GM18873 (cell line): ENCODE results near the gene DEUP1.
"Not testable (repeated sequence)": the region's sequence is repeated elsewhere in the genome, so short reads cannot be mapped to it uniquely, and the experiment has no call there.

Experiments used
- ATAC-seq: cut with Tn5 transposase; IDR thresholded peaks from one replicate; pipeline ENCODE4 v1.9.1; 2021; ENCODE audit warnings: mild to moderate bottlenecking, moderate library complexity, moderate number of reproducible peaks; ENCODE audit not compliant: unreplicated experiment, low FRiP score

The DEUP1 gene

GRCh38 chr11:93348930-93349329 lies 18.4 kb downstream of the DEUP1 start:
- ATAC-seq, result no peak

- ATAC-seq, result no peak
Measured at GRCh38 chr11:93350835-93351234, 20.3 kb downstream of the DEUP1 start.

- no peak for ATAC-seq
Measured at GRCh38 chr11:93359396-93359795, 28.9 kb downstream of the DEUP1 start.

DNA sequence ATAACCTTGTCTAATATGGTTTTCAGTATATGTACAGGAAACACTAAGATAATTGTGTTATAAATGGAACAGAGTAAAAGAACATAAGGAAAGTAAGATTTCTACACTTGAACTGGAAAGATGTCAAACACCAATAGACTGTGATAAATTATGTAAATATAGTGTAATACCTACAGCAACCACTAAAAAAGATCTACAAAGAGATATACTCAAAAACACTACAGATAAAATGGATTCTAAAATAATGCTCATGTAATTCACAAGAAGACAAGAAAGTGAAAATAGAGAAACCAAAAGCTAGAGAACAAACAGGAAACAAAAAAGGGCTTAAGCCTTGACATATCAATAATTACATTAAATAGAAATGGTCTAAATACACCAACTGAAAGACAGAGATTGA lies 30.9 kb downstream of the DEUP1 start:
- ATAC-seq, result no peak

DNA sequence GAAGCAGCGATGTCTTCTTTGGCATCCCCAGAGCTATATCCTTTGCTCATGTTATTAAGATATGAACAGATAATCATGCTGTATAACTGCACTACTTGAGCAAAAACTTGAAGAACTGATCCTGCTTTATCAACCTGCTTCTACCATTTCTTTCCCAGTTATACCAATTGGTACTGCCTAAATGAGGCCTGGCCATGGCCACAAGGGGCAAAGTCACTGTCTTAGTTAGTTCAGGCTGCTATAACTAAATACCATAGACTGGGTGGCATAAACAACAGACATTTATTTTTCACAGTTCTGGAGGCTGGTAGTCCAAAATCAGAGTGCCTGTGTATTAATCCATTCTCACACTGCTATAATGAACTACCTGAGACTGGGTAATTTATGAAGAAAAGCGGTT lies 37.5 kb downstream of the DEUP1 start:
- ATAC-seq, result no peak

DNA sequence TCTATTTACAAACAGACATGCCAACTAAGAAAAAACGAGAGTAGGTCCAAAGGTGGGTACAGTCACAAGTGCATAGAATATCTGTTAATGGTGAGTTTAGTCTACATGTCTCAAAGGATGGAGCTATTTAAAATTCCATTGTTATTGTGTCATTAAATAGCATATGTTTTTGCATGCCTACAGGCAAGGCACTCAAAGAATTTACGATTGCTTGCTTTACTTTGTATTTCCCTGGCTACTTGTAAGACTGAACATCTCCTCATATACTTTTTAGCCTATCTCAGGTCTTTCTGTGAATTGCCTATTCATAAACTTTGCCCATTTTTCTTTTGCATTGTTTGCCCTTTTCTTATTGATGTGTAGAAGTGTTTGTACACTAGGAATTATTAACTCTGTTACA lies 39.7 kb downstream of the DEUP1 start:
- ATAC-seq, result no peak

GRCh38 chr11:93389737-93390136 lies 59.2 kb downstream of the DEUP1 start:
- ATAC-seq, result no peak

- ATAC-seq, result no peak
Measured at GRCh38 chr11:93392867-93393266, 62.3 kb downstream of the DEUP1 start.

- no peak for ATAC-seq
Measured at GRCh38 chr11:93393386-93393785, 62.8 kb downstream of the DEUP1 start.

DNA sequence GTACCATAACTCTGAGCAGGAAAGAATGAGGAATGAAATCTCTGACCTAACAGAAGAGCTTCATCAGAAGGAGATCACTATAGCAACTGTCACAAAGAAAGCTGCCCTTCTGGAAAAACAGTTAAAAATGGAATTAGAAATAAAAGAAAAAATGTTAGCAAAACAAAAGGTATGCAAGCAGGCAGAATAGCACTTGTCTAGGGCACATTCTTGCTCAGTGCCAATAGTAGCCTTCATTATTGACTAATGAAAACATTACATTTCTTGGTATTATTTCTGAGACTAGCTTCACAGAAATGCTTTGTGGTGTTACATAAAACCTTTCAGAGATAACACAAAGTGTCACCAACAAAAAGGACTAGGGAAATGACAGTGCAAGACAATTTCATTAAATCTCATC lies 63.9 kb downstream of the DEUP1 start:
- no peak for ATAC-seq

DNA sequence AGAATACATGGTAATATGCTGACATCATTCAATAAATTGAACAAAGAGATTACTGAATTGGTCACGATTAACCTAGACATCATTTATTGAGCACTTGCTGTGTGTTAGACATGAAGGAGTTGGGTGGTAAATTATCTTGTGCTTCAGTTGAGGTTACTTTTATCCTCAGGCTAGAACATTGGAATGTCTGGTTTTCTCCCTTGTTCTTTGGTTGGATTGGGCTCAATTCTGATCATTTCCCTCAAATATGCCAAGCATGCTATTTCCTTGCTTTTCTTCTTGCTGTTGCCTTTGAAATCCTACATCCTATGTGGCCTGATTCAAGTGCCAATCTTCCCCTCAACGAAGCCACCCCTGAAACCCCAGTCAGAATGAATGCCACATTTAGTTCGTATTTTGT lies 65.8 kb downstream of the DEUP1 start:
- ATAC-seq, result no peak

GRCh38 chr11:93403930-93404329 lies 73.4 kb downstream of the DEUP1 start:
- no peak for ATAC-seq

GRCh38 chr11:93407777-93408401 lies 77.3 kb downstream of the DEUP1 start:
- ATAC-seq, result no peak

DNA sequence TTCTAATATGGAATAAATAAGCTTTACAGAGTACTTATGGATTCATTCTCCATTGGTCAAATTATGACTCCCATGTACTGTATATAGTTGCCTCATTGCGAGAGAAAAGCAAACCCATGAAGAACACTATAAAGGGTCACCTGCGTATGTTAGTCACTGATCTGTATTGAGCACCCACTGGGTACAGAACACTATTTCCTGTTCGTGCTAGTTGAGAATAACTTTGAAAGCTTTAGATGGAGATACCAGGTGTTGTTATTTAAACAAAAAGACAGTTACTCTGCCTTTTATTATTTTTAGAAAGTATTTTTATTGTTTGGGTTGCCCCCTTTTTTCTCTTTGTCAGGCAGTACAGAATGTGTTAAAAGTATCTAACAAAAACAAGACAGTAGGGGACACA lies 79.9 kb downstream of the DEUP1 start:
- ATAC-seq, result no peak

GRCh38 chr11:93411705-93412104 lies 81.2 kb downstream of the DEUP1 start:
- no peak for ATAC-seq

- no peak for ATAC-seq
Measured at GRCh38 chr11:93432247-93432646, 101.7 kb downstream of the DEUP1 start.

GRCh38 chr11:93443232-93443631 lies 112.7 kb downstream of the DEUP1 start:
- ATAC-seq, result not testable (repeated sequence)

- no peak for ATAC-seq
Measured at GRCh38 chr11:93444617-93445073, 114.1 kb downstream of the DEUP1 start.

- no peak for ATAC-seq
Measured at GRCh38 chr11:93458286-93458685, 127.7 kb downstream of the DEUP1 start.

DNA sequence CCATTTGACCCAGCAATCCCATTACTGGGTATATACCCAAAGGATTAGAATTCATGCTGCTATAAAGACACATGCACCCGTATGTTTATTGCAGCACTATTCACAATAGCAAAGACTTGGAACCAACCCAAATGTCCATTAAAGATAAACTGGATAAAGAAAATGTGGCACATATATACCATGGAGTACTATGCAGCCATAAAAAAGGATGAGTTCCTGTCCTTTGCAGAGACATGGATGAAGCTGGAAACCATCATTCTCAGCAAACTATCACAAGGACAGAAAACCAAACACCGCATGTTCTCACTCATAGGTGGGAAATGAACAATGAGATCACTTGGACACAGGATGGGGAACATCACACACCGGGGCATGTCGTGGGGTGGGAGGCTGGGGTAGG lies 133.1 kb downstream of the DEUP1 start:
- ATAC-seq, result not testable (repeated sequence)

- no peak for ATAC-seq
Measured at GRCh38 chr11:93464927-93465540, 134.5 kb downstream of the DEUP1 start.

GRCh38 chr11:93467054-93467453 lies 136.5 kb downstream of the DEUP1 start:
- no peak for ATAC-seq
